Measurements from ENCODE around the gene PSPC1. TPM values are rescaled to one million over a fixed set of nuclear protein-coding genes. Genes with fewer than 3 reads are reported as not detected.
"Not testable (repeated sequence)": the region's sequence is repeated elsewhere in the genome, so short reads cannot be mapped to it uniquely, and the experiment has no call there.

Gene PSPC1, protein sequence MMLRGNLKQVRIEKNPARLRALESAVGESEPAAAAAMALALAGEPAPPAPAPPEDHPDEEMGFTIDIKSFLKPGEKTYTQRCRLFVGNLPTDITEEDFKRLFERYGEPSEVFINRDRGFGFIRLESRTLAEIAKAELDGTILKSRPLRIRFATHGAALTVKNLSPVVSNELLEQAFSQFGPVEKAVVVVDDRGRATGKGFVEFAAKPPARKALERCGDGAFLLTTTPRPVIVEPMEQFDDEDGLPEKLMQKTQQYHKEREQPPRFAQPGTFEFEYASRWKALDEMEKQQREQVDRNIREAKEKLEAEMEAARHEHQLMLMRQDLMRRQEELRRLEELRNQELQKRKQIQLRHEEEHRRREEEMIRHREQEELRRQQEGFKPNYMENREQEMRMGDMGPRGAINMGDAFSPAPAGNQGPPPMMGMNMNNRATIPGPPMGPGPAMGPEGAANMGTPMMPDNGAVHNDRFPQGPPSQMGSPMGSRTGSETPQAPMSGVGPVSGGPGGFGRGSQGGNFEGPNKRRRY
- 31.2 TPM for polyA plus RNA-seq (2013, experiment 1 of 2)
- 39.6 TPM for polyA plus RNA-seq (2013, experiment 2 of 2)

DNA sequence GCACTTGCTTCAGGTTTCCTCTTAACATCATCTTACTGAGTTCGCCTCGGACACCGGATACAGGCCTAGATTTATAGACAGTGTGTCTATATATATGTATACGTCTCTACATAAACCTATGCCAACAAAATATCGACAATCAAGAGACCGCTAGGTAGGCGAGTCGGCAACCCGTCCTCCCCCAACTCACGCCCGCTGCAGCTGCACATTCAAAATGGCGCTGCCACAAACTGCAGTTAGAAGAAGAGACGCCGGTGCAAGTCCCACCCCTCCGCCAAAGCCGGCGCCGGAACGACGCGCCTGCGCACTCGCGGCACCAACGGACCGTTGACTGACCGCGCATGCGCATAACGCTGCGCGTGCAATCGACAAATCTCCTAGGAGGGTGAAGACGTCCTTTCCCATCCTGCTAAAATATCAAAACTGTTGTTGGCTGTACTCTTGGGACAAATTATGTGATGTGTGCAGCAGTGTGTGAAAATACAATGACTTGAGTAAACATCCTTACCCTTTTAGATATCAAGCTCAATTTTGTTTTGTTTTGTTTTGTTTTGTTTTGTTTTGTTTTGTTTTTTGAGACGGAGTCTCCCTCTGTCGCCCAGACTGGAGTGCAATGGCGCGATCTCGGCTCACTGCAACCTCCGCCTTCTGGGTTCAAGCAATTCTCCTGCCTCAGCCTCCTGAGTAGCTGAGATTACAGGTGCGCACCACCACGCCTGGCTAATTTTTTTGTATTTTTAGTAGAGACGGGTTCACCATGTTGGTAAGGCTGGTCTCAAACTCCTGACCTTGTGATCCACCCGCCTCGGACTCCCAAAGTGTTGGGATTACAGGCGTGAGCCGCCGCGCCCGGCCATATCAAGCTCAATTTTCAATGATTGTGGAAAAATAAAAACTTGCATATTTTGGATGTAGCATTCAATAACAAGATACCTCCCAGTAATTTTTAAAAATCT, at the start of gene PSPC1:
Gene PSPC1, minus strand, starts transcription at position 219 of the 956 bp plus-strand sequence. Its CDS starts 188 bp downstream, at position 31.
- Histone ChIP-seq H3K36me3 (ENCODE audit: control insufficient read depth, insufficient read depth, low read length) (peaks cover 13% of the 10 kb centered on the region), H3K4me3 (ENCODE audit: extremely low read depth, insufficient read depth, low read length, poor library complexity, severe bottlenecking) (peak within 1 kb of the TSS; percentile 95), H3K27ac (ENCODE audit: low read depth, low read length, severe bottlenecking) (peak within 1 kb of the TSS; percentile 89)
- not testable (repeated sequence) for H3K4me1 ChIP-seq (ENCODE audit: control insufficient read depth, insufficient read depth, low read length, poor library complexity, severe bottlenecking); H3K9me3 ChIP-seq (ENCODE audit: control insufficient read depth, low read length)
- 15 to 19% methylated on average over 29 to 33 of the region's 50 CpGs for WGBS, 2 experiments (ENCODE audit: insufficient coverage in 2 of 2)

DNA sequence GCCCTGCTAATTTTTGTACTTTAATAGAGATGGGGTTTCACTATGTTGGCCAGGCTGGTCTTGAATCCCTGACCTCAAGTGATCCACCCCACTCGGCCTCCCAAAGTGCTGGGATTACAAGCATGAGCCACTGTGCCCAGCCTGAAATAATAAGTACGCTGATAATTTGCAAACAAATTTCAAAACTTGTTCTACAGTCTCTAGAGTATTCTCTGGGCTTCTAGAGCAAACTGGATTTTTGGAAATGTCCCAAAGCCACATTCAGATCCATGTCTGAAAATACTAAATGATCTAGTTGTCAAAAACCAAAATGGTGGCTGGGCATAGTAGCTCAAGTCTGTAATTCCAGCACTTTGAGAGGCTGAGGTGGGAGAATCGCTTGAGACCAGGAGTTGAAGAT, 39.9 kb upstream of the PSPC1 start:
- no peak overlapping the region for H3K4me3 ChIP-seq (ENCODE audit: extremely low read depth, insufficient read depth, low read length, poor library complexity, severe bottlenecking)
- H3K27ac ChIP-seq (ENCODE audit: low read depth, low read length, severe bottlenecking), result no peak overlapping the region
- H3K36me3 ChIP-seq (ENCODE audit: control insufficient read depth, insufficient read depth, low read length), result peaks cover 64% of the 10 kb centered on the region
- WGBS, 2 experiments (ENCODE audit: insufficient coverage in 2 of 2), result 92 to 100% methylated on average over 2 of the region's 3 CpGs
- no peaks in the 10 kb centered on the region for H3K9me3 ChIP-seq (ENCODE audit: control insufficient read depth, low read length)
- H3K4me1 ChIP-seq (ENCODE audit: control insufficient read depth, insufficient read depth, low read length, poor library complexity, severe bottlenecking), result no peaks in the 10 kb centered on the region

DNA sequence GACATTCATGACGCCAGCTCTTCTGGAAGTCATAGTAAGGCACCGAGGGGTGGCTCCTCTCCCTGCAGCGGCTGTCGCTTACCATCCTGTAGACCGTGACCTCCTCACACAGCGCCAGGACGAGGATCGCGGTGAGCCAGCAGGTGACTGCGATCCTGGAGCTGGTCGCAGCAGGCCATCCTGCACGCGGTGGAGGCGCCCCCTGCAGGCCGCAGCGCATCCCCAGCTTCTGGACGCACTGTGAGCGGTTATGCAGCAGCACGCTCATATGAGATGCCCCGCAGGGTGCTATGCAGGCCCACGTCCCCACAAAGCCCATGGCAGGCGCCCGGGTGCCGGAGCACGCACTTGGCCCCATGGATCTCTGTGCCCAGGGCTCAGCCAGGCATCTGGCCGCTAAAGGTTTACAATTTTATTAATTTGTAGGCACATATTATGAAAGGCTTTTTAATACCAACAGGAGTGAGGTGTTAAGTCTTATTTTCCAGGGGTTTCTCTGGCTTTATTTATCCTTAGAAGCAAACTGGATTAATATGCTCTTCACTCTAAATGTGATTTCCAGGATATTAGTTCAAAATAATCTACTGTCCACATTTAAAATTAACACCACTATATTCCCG, 35.6 kb upstream of the PSPC1 start:
- WGBS, 2 experiments (ENCODE audit: insufficient coverage in 2 of 2), result 43 to 51% methylated on average over 24 of the region's 27 CpGs
- no peak overlapping the region for H3K27ac ChIP-seq (ENCODE audit: low read depth, low read length, severe bottlenecking)

DNA sequence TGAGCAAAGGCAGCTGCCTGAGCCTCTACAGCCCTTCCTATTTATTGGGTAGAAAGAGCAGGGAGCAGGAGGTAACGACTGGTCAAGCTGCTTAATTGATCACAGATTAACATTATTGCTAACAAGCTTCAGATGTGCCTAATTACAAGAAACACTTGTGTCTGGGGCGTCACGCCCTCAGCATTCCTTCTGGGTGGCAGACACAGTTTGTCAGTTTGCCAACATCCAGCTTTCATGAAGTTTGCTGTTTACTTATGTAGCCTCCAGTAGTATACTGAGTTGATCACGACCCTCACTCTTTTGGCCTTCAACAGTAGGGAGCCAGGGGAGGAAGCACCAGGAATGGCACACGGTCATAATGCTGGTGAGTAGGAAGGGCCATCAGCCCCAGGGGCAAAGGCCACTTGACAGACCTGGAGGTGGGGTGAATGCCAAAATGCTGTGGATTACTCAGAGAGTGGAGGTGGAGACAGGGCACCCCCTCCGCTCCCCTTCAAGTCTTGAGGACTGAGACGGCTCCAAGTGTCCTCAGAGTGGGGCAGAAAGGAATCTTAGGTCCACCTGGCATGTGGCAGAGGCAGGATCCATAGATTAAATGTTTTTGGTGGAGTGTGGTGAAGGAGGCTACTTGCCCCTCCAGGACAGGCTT, 34.9 kb upstream of the PSPC1 start:
- WGBS, 2 experiments (ENCODE audit: insufficient coverage in 2 of 2), result 92 to 99% methylated on average over 6 to 7 of the region's 7 CpGs
- Histone ChIP-seq H3K4me1 (ENCODE audit: control insufficient read depth, insufficient read depth, low read length, poor library complexity, severe bottlenecking) (no peaks in the 10 kb centered on the region), H3K36me3 (ENCODE audit: control insufficient read depth, insufficient read depth, low read length) (peaks cover 44% of the 10 kb centered on the region), H3K27ac (ENCODE audit: low read depth, low read length, severe bottlenecking) (no peak overlapping the region), H3K4me3 (ENCODE audit: extremely low read depth, insufficient read depth, low read length, poor library complexity, severe bottlenecking) (no peak overlapping the region), H3K9me3 (ENCODE audit: control insufficient read depth, low read length) (no peaks in the 10 kb centered on the region)

More for the DNA sequence above, 35.6 kb upstream of the PSPC1 start:
- Histone ChIP-seq H3K4me1 (ENCODE audit: control insufficient read depth, insufficient read depth, low read length, poor library complexity, severe bottlenecking) (no peaks in the 10 kb centered on the region), H3K4me3 (ENCODE audit: extremely low read depth, insufficient read depth, low read length, poor library complexity, severe bottlenecking) (no peak overlapping the region), H3K36me3 (ENCODE audit: control insufficient read depth, insufficient read depth, low read length) (peaks cover 46% of the 10 kb centered on the region), H3K9me3 (ENCODE audit: control insufficient read depth, low read length) (no peaks in the 10 kb centered on the region)

DNA sequence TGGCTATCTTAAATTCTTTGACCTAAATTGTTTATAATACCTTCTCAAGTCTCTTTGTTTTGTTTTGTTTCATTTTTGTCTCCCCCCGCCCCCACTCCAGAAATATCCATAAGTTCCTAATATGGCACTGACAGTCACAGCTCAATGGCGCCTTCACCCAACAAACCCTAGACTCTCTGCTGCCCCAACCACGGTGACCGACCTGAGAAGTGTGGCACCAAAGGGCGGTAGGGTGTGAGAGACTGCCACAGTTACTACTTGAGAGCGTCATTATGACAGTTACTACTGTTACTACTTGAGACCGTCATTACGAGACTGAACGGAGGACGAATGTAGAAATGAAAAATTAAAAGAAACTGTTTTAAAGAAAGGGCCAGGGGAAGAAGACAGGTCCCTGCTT, 34.4 kb upstream of the PSPC1 start:
- Histone ChIP-seq H3K27ac (ENCODE audit: low read depth, low read length, severe bottlenecking) (no peak overlapping the region), H3K36me3 (ENCODE audit: control insufficient read depth, insufficient read depth, low read length) (peaks cover 39% of the 10 kb centered on the region), H3K4me1 (ENCODE audit: control insufficient read depth, insufficient read depth, low read length, poor library complexity, severe bottlenecking) (no peaks in the 10 kb centered on the region), H3K9me3 (ENCODE audit: control insufficient read depth, low read length) (no peaks in the 10 kb centered on the region), H3K4me3 (ENCODE audit: extremely low read depth, insufficient read depth, low read length, poor library complexity, severe bottlenecking) (no peak overlapping the region)
- WGBS, 2 experiments (ENCODE audit: insufficient coverage in 2 of 2), result 94 to 95% methylated on average over 8 to 10 of the region's 10 CpGs

DNA sequence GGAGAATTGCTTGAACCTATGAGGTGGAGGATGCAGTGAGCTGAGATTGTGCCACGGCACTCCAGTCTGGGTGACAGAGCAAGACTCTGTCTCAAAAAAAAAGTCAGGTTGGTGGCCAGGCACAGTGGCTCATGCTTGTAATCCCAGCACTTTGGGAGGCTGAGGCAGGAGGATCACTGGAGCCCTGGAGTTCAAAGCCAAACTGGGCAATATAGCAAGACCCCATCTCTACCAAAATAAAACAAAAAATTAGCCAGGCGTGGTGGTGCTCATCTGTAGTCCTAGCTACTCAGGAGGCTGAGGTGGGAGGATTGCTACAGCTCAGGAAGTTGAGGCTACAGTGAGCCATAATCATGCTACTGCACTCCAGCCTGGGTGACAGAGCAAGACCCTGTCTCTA, 33.1 kb upstream of the PSPC1 start:
- not testable (repeated sequence) for H3K4me1 ChIP-seq (ENCODE audit: control insufficient read depth, insufficient read depth, low read length, poor library complexity, severe bottlenecking); H3K4me3 ChIP-seq (ENCODE audit: extremely low read depth, insufficient read depth, low read length, poor library complexity, severe bottlenecking); H3K9me3 ChIP-seq (ENCODE audit: control insufficient read depth, low read length); H3K27ac ChIP-seq (ENCODE audit: low read depth, low read length, severe bottlenecking)
- H3K36me3 ChIP-seq (ENCODE audit: control insufficient read depth, insufficient read depth, low read length), result peaks cover 36% of the 10 kb centered on the region
- WGBS, 2 experiments (ENCODE audit: insufficient coverage in 2 of 2), result 75 to 89% methylated on average over 1 of the region's 2 CpGs

DNA sequence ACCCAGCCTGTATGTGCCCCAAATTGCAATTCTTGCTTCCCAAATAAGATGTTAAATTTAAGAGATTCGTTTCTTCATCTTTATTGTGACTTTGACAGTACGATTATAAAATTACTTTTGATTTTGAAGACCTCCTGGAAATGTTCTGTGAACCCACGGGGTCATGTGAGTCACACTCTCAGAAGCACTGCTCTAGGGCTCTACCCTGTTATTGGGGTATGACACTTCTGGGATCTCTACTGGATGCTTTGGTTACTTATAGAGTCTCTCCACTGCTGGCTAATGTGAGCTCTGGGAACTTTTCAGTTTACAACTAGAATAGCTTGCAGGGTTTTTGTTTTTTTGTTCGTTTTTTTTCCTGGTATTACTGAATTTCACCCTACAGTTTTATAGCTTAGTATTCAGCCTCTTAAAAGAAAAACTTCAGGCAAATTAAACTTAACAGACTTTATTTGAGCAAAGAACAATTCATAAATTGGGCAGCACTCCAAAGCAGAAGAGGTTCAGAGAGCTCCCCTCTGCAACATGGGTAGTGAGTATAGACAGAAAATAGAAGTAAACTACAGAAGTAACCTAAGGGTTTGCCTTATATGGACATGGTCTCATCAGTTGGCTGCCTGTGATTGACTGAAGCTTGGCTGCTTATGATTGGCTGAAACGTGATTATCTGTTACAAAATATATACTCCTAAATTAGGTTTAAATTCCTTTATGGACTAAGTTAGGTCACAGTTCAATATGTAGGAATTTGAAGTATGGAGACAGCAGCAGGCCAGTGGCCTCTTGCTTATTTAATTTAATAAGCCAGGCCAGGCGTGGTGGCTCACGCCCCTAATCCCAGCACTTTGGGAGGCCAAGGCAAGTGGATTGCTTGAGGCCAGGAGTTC, 28.5 kb upstream of the PSPC1 start:
- H3K27ac ChIP-seq (ENCODE audit: low read depth, low read length, severe bottlenecking), result no peak overlapping the region
- no peaks in the 10 kb centered on the region for H3K4me1 ChIP-seq (ENCODE audit: control insufficient read depth, insufficient read depth, low read length, poor library complexity, severe bottlenecking)
- peaks cover 3% of the 10 kb centered on the region for H3K9me3 ChIP-seq (ENCODE audit: control insufficient read depth, low read length)
- 100% methylated on average over 3 to 5 of the region's 7 CpGs for WGBS, 2 experiments (ENCODE audit: insufficient coverage in 2 of 2)
- H3K36me3 ChIP-seq (ENCODE audit: control insufficient read depth, insufficient read depth, low read length), result peaks cover 7% of the 10 kb centered on the region
- H3K4me3 ChIP-seq (ENCODE audit: extremely low read depth, insufficient read depth, low read length, poor library complexity, severe bottlenecking), result no peak overlapping the region

DNA sequence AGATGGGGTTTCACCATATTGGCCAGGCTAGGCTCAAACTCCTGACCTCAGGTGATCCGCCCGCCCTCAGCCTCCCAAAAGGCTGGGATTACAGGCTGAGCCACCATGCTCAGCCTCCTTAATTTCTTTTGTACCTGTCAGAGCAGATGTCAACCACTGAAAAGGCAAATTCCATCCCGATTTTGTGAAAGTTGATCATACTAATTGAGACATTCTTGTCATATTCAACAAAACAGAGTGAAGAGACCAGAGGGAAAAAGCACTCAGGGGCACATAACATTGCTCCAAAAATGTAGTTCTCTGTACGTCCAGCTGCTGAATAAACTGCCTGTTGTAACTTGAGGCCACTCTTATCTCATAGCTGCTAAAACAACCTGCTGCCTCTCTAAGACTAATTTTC, 27.4 kb upstream of the PSPC1 start:
- H3K27ac ChIP-seq (ENCODE audit: low read depth, low read length, severe bottlenecking), result no peak overlapping the region
- H3K4me1 ChIP-seq (ENCODE audit: control insufficient read depth, insufficient read depth, low read length, poor library complexity, severe bottlenecking), result no peaks in the 10 kb centered on the region
- peaks cover 5% of the 10 kb centered on the region for H3K36me3 ChIP-seq (ENCODE audit: control insufficient read depth, insufficient read depth, low read length)
- H3K9me3 ChIP-seq (ENCODE audit: control insufficient read depth, low read length), result peaks cover 3% of the 10 kb centered on the region
- H3K4me3 ChIP-seq (ENCODE audit: extremely low read depth, insufficient read depth, low read length, poor library complexity, severe bottlenecking), result no peak overlapping the region
- WGBS, 2 experiments (ENCODE audit: insufficient coverage in 2 of 2), result 96 to 100% methylated on average over 4 of the region's 4 CpGs

DNA sequence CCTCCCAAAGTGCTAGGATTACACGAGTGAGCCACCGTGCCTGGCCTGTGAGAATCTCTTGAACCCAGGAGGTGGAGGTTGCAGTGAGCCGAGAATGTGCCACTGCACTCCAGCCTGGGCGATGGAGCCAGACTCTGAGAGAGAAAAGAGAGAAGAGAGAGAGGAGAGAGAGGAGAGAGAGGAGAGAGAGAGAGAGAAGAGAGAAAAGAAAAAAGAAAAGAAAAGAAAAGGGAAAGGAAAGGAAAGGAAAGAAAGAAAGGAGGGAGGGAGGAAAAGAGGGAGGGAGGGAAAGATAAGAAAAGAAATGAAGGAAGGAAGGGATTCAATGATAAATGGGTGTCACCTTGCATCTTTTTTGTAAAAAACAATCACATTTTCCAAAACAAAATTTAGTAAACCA, 23.0 kb upstream of the PSPC1 start:
- Histone ChIP-seq H3K27ac (ENCODE audit: low read depth, low read length, severe bottlenecking) (no peak overlapping the region), H3K4me3 (ENCODE audit: extremely low read depth, insufficient read depth, low read length, poor library complexity, severe bottlenecking) (no peak overlapping the region), H3K36me3 (ENCODE audit: control insufficient read depth, insufficient read depth, low read length) (no peaks in the 10 kb centered on the region), H3K9me3 (ENCODE audit: control insufficient read depth, low read length) (no peaks in the 10 kb centered on the region), H3K4me1 (ENCODE audit: control insufficient read depth, insufficient read depth, low read length, poor library complexity, severe bottlenecking) (no peaks in the 10 kb centered on the region)
- WGBS, 2 experiments (ENCODE audit: insufficient coverage in 2 of 2), result 90 to 91% methylated on average over 4 of the region's 4 CpGs
